ENCODE measurements around the gene SNTA1. TPM values are rescaled to one million over a fixed set of nuclear protein-coding genes. Genes with fewer than 3 reads are reported as not detected.
A peak's percentile ranks its signal among the peaks of the same experiment; 100 is the strongest.

SNTA1 gene
- total and polyA plus RNA-seq, 2 of the 13 experiments (the other 11 are each of a cell fraction or from before 2014, with no cell fraction given), result 16.4 to 18.3 TPM

GRCh38 chr20:33489495-33490022 is 46.0 kb upstream of the SNTA1 start (continued):
- TF ChIP-seq KDM5A (IDR thresholded peaks at IDR 0.05; ENCODE audit: borderline replicate concordance, low read length), result peak; percentile 22; the same call in 1 of the 2 replicates
- TF ChIP-seq CHD2 (IDR thresholded peaks at IDR 0.05; ENCODE audit: low read depth, low read length), result no peak
- TF ChIP-seq ZNF629 (CRISPR knock-in tag; conservative IDR thresholded peaks at IDR 0.05), result 0 out of 2 replicates have a peak, but pooled peaks have one; percentile 14
- TF ChIP-seq SMAD9 (CRISPR knock-in tag; IDR thresholded peaks at IDR 0.05), result peak; percentile 93
- TF ChIP-seq SCMH1 (CRISPR knock-in tag; IDR thresholded peaks at IDR 0.05; ENCODE audit: borderline replicate concordance), result no peak
- TF ChIP-seq ZFP36L2 (CRISPR knock-in tag; IDR thresholded peaks at IDR 0.05), result no peak
- TF ChIP-seq RAD21 (CRISPR knock-in tag; IDR thresholded peaks at IDR 0.05), result no peak; the same call in 1 of the 2 replicates
- TF ChIP-seq FOXM1 (CRISPR knock-in tag; IDR thresholded peaks at IDR 0.05), result no peak
- no peak for TF ChIP-seq YY1 (IDR thresholded peaks at IDR 0.05; ENCODE audit: insufficient read depth, insufficient replicate concordance, low read depth, low read length)
- no peak for TF ChIP-seq KAT7 (CRISPR knock-in tag; IDR thresholded peaks at IDR 0.05; ENCODE audit: borderline replicate concordance)
- no peak; the same call in 1 of the 2 replicates for TF ChIP-seq ATF3 (CRISPR knock-in tag; IDR thresholded peaks at IDR 0.05)
- no peak for TF ChIP-seq ZNF10 (CRISPR knock-in tag; IDR thresholded peaks at IDR 0.05; ENCODE audit: borderline replicate concordance, low read depth)
- no peak for TF ChIP-seq PRPF4 (IDR thresholded peaks at IDR 0.05; ENCODE audit: low read depth, low read length, poor library complexity, severe bottlenecking)
- peak; percentile 76 for TF ChIP-seq ZC3H13 (CRISPR knock-in tag; IDR thresholded peaks at IDR 0.05)
- peak; percentile 45; the same call in 1 of the 2 replicates for TF ChIP-seq ZNF224 (CRISPR knock-in tag; IDR thresholded peaks at IDR 0.05)
- TF ChIP-seq ZNF281 (CRISPR knock-in tag; IDR thresholded peaks at IDR 0.05; ENCODE audit: borderline replicate concordance), result peak; percentile 72; the same call in 1 of the 2 replicates
- no peak for TF ChIP-seq ZNF407 (CRISPR knock-in tag; IDR thresholded peaks at IDR 0.05; ENCODE audit: not compliant biosample characterization)
- TF ChIP-seq KDM5B (CRISPR knock-in tag; IDR thresholded peaks at IDR 0.05; ENCODE audit: borderline replicate concordance), result peak; percentile 80; the same call in 1 of the 2 replicates
- no peak for TF ChIP-seq JUNB (CRISPR knock-in tag; IDR thresholded peaks at IDR 0.05; ENCODE audit: borderline replicate concordance)
